Ovary (tissue), 3 donors: ENCODE measurements around the gene LCE7A.

ENCODE experiments used
- POLR2A ChIP-seq: fragments of 450-650 bp; IDR thresholded peaks from one replicate; pipeline ENCODE4 v1.6.1; 2017; ENCODE audit warnings: antibody characterized with exemption, mild to moderate bottlenecking, moderate library complexity
- TF ChIP-seq, protein P1 (sequence below), 3 donors: fragments of 450-650 bp in 2 of 3; fragments of 200-600 bp in 1 of 3; IDR thresholded peaks; one replicate each; pipeline versions ENCODE4 v1.5.1 to v1.8.0; 2016 to 2022; ENCODE audit warnings: antibody characterized with exemption in 3 of 3, mild to moderate bottlenecking in 1 of 3
- donor health status: DM: no; HTN: no; CAD: no.

DNA sequence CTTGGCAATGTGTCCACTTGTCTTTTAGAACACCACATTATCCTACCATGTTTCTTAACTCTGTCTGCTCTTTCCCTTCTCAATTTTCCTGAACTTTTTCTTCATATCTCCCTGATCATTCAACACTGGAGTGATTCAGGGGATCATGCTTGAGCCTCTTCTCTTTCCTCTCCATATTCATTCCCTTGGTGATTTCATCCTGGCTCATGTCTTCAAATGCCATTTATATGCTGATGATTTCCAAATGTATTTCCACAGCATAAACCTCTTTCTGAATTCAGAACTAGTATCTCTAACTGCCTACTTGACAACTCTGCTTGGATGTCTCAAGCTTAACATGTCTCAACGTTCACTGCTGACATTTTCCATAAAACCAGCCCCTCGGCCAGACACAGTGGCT lies 40.1 kb downstream of the LCE7A start:
- TF ChIP-seq, protein P1, sequence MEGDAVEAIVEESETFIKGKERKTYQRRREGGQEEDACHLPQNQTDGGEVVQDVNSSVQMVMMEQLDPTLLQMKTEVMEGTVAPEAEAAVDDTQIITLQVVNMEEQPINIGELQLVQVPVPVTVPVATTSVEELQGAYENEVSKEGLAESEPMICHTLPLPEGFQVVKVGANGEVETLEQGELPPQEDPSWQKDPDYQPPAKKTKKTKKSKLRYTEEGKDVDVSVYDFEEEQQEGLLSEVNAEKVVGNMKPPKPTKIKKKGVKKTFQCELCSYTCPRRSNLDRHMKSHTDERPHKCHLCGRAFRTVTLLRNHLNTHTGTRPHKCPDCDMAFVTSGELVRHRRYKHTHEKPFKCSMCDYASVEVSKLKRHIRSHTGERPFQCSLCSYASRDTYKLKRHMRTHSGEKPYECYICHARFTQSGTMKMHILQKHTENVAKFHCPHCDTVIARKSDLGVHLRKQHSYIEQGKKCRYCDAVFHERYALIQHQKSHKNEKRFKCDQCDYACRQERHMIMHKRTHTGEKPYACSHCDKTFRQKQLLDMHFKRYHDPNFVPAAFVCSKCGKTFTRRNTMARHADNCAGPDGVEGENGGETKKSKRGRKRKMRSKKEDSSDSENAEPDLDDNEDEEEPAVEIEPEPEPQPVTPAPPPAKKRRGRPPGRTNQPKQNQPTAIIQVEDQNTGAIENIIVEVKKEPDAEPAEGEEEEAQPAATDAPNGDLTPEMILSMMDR (IDR thresholded peaks at IDR 0.05) = no peak
- no peak for TF ChIP-seq POLR2A
